GM18870 (cell line): ENCODE measurements around the gene PLXNA4.

Experiments used
- ATAC-seq: cut with Tn5 transposase; IDR thresholded peaks from one replicate; pipeline ENCODE4 v1.9.1; 2021; ENCODE audit warnings: moderate library complexity; ENCODE audit not compliant: unreplicated experiment

PLXNA4 gene

GRCh38 chr7:132158841-132159240 lies 417.4 kb downstream of the PLXNA4 start:
- no peak for ATAC-seq

- no peak for ATAC-seq
These were observed 418.1 kb downstream of the PLXNA4 start for GRCh38 chr7:132158166-132158565.

- ATAC-seq: no peak
These were observed 420.6 kb downstream of the PLXNA4 start for GRCh38 chr7:132155715-132156114.

GRCh38 chr7:132154695-132155471 lies 421.4 kb downstream of the PLXNA4 start:
- ATAC-seq: no peak

- no peak for ATAC-seq
These were observed 422.0 kb downstream of the PLXNA4 start for GRCh38 chr7:132154248-132154647.

- ATAC-seq: no peak
These were observed 424.0 kb downstream of the PLXNA4 start for GRCh38 chr7:132152131-132152889.

GRCh38 chr7:132150711-132151110 lies 425.6 kb downstream of the PLXNA4 start:
- no peak for ATAC-seq

- no peak for ATAC-seq
These were observed 426.6 kb downstream of the PLXNA4 start for GRCh38 chr7:132149436-132150304.

- ATAC-seq: no peak
These were observed 427.4 kb downstream of the PLXNA4 start for GRCh38 chr7:132148876-132149275.

GRCh38 chr7:132145466-132145865 lies 430.8 kb downstream of the PLXNA4 start:
- ATAC-seq: no peak

- no peak for ATAC-seq
These were observed 431.2 kb downstream of the PLXNA4 start for GRCh38 chr7:132145063-132145462.

- ATAC-seq: no peak
These were observed 434.3 kb downstream of the PLXNA4 start for GRCh38 chr7:132142006-132142405.

- ATAC-seq: no peak
These were observed 435.2 kb downstream of the PLXNA4 start for GRCh38 chr7:132141109-132141508.

GRCh38 chr7:132140341-132140740 lies 435.9 kb downstream of the PLXNA4 start:
- ATAC-seq: no peak

- no peak for ATAC-seq
These were observed 437.5 kb downstream of the PLXNA4 start for GRCh38 chr7:132138817-132139216.

- ATAC-seq: no peak
These were observed 438.6 kb downstream of the PLXNA4 start for GRCh38 chr7:132137681-132138080.

- ATAC-seq: no peak
These were observed 440.4 kb downstream of the PLXNA4 start for GRCh38 chr7:132135746-132136385.

GRCh38 chr7:132134814-132135445 lies 441.3 kb downstream of the PLXNA4 start:
- no peak for ATAC-seq

GRCh38 chr7:132133501-132133900 lies 442.8 kb downstream of the PLXNA4 start:
- no peak for ATAC-seq

GRCh38 chr7:132131196-132131595 lies 445.1 kb downstream of the PLXNA4 start:
- ATAC-seq: no peak
